Body of pancreas (tissue), 4 donors: Measurements from ENCODE around the gene SRRM5. TPM values are rescaled to one million over a fixed set of nuclear protein-coding genes. Genes with fewer than 3 reads are reported as not detected.
"Not testable (repeated sequence)": the region's sequence is repeated elsewhere in the genome, so short reads cannot be mapped to it uniquely, and the experiment has no call there.

ENCODE experiments used
- ATAC-seq: fragments of 150-250 bp; one replicate; pipeline ENCODE4 v1.9.1; 2016
- DNase-seq, 4 donors: peaks; one replicate each; pipeline ENCODE4 v3.0.0-alpha.2; 2019
- H3K27ac ChIP-seq, 4 donors: fragments of 200-600 bp; sonication (generic); 1 replicate in 3 of 4; 2 replicates in 1 of 4; pipeline versions ENCODE4 v1.5.1 to v1.6.1; 2016 to 2019; ENCODE audit warnings: mild to moderate bottlenecking in 1 of 4, mixed read lengths in 1 of 4, moderate library complexity in 1 of 4
- H3K27me3 ChIP-seq, 2 donors: fragments of 200-600 bp; sonication (generic); one replicate each; pipeline ENCODE4 v1.6.0; 2016; ENCODE audit warnings: mild to moderate bottlenecking in 1 of 2
- H3K36me3 ChIP-seq, 2 donors: fragments of 200-600 bp; sonication (generic); replicated peaks in 1 of 2; 2 replicates each; pipeline ENCODE4 v1.5.1; 2016; ENCODE audit warnings: low read depth in 2 of 2; ENCODE audit not compliant: insufficient read depth in 1 of 2
- H3K4me1 ChIP-seq: fragments of 200-600 bp; sonication (generic); one replicate; pipeline ENCODE4 v1.6.0; 2016
- H3K4me3 ChIP-seq, 2 donors: fragments of 200-600 bp; sonication (generic); 1 replicate in 1 of 2; 2 replicates in 1 of 2; pipeline ENCODE4 v1.5.1; 2016 to 2019
- H3K9me3 ChIP-seq, 3 donors: fragments of 200-600 bp; sonication (generic); 1 replicate in 2 of 3; 2 replicates in 1 of 3; pipeline ENCODE4 v1.5.1; 2016
- POLR2A ChIP-seq, 3 donors: fragments of 450-650 bp; IDR thresholded peaks; one replicate each; pipeline ENCODE4 v1.6.1; 2016; ENCODE audit warnings: antibody characterized with exemption in 3 of 3, mild to moderate bottlenecking in 2 of 3
- WGBS, 2 donors: methylation state at CpG; one replicate each; pipeline ENCODE4 v1.1.5; 2017; 5-methylcytosine and 5-hydroxymethylcytosine counted together
- intact Hi-C: fragments of 100-400 bp; cut with DNase I; formaldehyde crosslinking; loops from one replicate; pipeline ENCODE4 v1.15.1; 2023
- total RNA-seq, 2 donors: library from RNA; depleted of rRNA; stranded (reverse); fragments of >200 nt; gene quantifications; one replicate each; pipeline ENCODE4 v1.1.0, GENCODE V29; 2016
- TF ChIP-seq, protein P1 (sequence below), 7 experiments: fragments of 450-650 bp in 4 of 7; fragments of 200-600 bp in 3 of 7; sonication (generic) in 3 of 7; IDR thresholded peaks; one replicate each; pipeline ENCODE4 v1.5.1; 2016 to 2019; ENCODE audit warnings: antibody characterized with exemption in 7 of 7

The SRRM5 gene
- total RNA-seq, 2 donors from 2014 or later: 0.33 to 2.1 TPM

DNA sequence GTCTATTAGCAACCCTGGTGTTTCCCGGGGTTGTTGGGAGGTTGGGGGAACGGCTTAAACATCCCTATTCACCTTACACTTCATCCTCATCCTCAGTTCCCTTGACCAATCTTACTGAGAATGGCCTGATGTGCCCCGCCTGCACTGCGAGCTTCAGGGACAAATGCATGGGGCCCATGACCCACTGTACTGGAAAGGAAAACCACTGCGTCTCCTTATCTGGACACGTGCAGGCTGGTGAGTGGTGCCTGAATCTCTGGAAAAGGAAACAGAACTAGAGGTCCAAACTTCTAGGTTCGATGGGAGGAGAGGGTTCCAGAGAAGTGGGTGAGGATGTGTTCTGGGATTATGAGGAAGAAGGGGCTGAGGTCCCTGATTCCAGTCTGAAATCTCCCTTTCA is 30.4 kb upstream of the SRRM5 start:
- ATAC-seq: no peak
- intact Hi-C loops: no loop called here
- Histone ChIP-seq H3K4me3 (no peak overlapping the region), H3K27ac (no peak overlapping the region), H3K9me3 (no peaks in the 10 kb centered on the region), H3K4me1 (peaks cover 7% of the 10 kb centered on the region), H3K36me3 (no peaks in the 10 kb centered on the region), H3K27me3 (no peaks in the 10 kb centered on the region)
- TF ChIP-seq POLR2A (IDR thresholded peaks at IDR 0.05): no peak
- TF ChIP-seq, protein P1, sequence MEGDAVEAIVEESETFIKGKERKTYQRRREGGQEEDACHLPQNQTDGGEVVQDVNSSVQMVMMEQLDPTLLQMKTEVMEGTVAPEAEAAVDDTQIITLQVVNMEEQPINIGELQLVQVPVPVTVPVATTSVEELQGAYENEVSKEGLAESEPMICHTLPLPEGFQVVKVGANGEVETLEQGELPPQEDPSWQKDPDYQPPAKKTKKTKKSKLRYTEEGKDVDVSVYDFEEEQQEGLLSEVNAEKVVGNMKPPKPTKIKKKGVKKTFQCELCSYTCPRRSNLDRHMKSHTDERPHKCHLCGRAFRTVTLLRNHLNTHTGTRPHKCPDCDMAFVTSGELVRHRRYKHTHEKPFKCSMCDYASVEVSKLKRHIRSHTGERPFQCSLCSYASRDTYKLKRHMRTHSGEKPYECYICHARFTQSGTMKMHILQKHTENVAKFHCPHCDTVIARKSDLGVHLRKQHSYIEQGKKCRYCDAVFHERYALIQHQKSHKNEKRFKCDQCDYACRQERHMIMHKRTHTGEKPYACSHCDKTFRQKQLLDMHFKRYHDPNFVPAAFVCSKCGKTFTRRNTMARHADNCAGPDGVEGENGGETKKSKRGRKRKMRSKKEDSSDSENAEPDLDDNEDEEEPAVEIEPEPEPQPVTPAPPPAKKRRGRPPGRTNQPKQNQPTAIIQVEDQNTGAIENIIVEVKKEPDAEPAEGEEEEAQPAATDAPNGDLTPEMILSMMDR (IDR thresholded peaks at IDR 0.05): no peak
- DNase-seq: no peak
- 67 to 69% methylated on average over 6 to 7 of the region's 7 CpGs for WGBS, 2 donors

DNA sequence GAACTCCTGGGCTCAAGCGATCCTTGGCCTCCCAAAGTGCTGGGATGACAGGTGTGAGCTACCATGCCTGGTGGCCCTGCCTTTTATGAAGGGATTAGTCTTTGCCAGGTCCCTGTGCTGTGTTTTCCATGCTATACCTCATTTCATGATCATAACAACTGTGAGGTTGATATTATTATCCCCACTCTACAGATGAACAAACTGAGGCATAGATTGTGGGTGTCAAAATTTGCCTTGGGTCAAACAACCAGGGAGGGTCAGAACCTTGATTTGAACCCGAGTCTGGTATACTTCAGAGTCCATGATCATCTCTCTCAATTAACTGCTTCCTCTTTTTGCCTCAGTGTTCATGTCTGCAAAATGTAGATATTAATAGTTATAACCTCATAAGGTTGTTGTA is 29.4 kb upstream of the SRRM5 start:
- Histone ChIP-seq H3K4me1 (peaks cover 7% of the 10 kb centered on the region), H3K4me3 (no peak overlapping the region), H3K36me3 (no peaks in the 10 kb centered on the region), H3K27me3 (no peaks in the 10 kb centered on the region), H3K27ac (no peak overlapping the region), H3K9me3 (no peaks in the 10 kb centered on the region)
- ATAC-seq (no peak), DNase-seq (no peak)
- no peak for TF ChIP-seq POLR2A (IDR thresholded peaks at IDR 0.05)
- TF ChIP-seq, protein P1 (IDR thresholded peaks at IDR 0.05): no peak
- 86 to 87% methylated on average over 2 of the region's 2 CpGs for WGBS, 2 donors
- intact Hi-C loops: no loop called here

DNA sequence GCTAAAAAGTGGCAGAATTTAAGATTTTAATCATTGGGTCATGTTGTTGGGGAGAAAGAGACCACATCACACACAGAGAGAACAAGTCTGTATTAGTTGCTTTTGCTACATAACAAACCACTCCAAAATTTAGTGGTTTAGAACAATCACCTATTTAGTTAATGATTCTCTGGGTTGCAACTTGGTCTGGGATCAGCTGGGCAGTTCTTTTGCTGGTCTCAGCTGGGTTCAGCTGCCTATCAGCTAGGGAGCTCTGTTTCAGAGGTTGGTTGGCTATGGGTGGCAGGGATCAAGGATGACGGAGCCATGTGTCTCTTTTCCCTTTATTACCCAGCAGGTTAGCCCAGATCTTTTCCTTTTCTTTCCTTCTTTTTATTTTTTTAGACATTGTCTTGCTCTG is 27.4 kb upstream of the SRRM5 start:
- no peak overlapping the region for H3K4me3 ChIP-seq
- H3K36me3 ChIP-seq: no peaks in the 10 kb centered on the region
- H3K27me3 ChIP-seq: no peaks in the 10 kb centered on the region
- peak overlapping the region; percentile 11 to 75 (median 46) for H3K27ac ChIP-seq
- DNase-seq (no peak), ATAC-seq (peak; percentile 45)
- peaks cover 7% of the 10 kb centered on the region for H3K4me1 ChIP-seq
- TF ChIP-seq, protein P1 (IDR thresholded peaks at IDR 0.05): no peak
- no peak for TF ChIP-seq POLR2A (IDR thresholded peaks at IDR 0.05)
- H3K9me3 ChIP-seq: no peaks in the 10 kb centered on the region
- intact Hi-C loops: no loop called here
- WGBS, 2 donors: 26 to 39% methylated on average over 1 of the region's 1 CpG

DNA sequence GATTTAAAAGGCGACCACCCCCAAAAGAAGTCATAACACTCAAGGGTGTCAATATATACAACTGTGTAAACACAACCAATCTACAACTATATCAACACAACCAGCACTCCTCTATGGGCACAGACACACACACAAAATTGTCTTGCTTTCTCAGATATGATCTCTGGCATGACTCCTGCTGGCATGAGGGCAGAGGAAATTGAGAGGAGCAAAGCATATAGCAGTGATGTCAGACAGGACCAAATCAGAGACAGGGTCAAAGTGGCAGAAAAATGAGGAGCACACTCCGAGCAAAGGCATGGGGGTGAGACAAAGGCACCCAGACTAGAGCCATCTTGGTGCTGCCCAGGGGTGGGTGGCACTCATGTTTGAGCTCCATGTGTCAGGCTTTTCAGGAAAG is 25.5 kb upstream of the SRRM5 start:
- WGBS, 2 donors: 67 to 68% methylated on average over 2 of the region's 2 CpGs
- Histone ChIP-seq H3K36me3 (no peaks in the 10 kb centered on the region), H3K27ac (no peak overlapping the region), H3K4me3 (no peak overlapping the region), H3K4me1 (peaks cover 7% of the 10 kb centered on the region), H3K27me3 (no peaks in the 10 kb centered on the region), H3K9me3 (no peaks in the 10 kb centered on the region)
- intact Hi-C loops: no loop called here
- no peak for ATAC-seq
- no peak for DNase-seq
- TF ChIP-seq, protein P1 (IDR thresholded peaks at IDR 0.05): no peak
- TF ChIP-seq POLR2A (IDR thresholded peaks at IDR 0.05): no peak

DNA sequence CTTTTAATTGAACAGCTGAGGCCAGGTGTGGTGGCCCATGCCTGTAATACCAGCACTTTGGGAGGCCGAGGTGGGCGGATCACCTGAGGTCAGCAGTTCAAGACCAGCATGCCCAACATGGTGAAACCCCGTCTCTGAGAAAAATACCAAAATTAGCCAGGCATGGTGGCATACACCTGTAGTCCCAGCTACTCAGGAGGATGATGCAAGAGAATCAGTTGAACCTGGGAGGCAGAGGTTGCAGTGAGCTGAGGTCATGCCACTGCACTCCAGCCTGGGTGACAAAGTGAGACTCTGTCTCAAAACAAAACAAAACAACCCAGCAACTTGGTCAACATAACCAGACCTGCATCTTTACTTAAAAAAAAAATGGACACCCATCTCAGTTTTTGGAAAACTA is 24.9 kb upstream of the SRRM5 start:
- H3K9me3 ChIP-seq, H3K4me3 ChIP-seq, H3K36me3 ChIP-seq, H3K27ac ChIP-seq, H3K4me1 ChIP-seq, intact Hi-C loops, H3K27me3 ChIP-seq, ATAC-seq, DNase-seq: not testable (repeated sequence)
- 84 to 95% methylated on average over 2 to 3 of the region's 3 CpGs for WGBS, 2 donors
